BLaER1 treated with 17β-estradiol and CSF1 and Interleukin-3, amounts not matched to agents 10 nM and 100 nM (cell line): ENCODE results near the gene GABRB1.

Experiments
- H3K27ac ChIP-seq, 11 experiments: shearing (Covaris generic); formaldehyde crosslinking; 2 replicates each; pipeline ENCODE4 v1.8.1; 2022
- H3K27me3 ChIP-seq, 11 experiments: shearing (Covaris generic); formaldehyde crosslinking; 2 replicates each; pipeline ENCODE4 v1.8.1; 2022
- H3K36me3 ChIP-seq, 11 experiments: shearing (Covaris generic); formaldehyde crosslinking; 2 replicates each; pipeline ENCODE4 v1.8.1; 2022
- H3K4me1 ChIP-seq, 10 experiments: shearing (Covaris generic); formaldehyde crosslinking; 2 replicates each; pipeline ENCODE4 v1.8.1; 2022
- H3K4me2 ChIP-seq, 11 experiments: shearing (Covaris generic); formaldehyde crosslinking; 2 replicates each; pipeline ENCODE4 v1.8.1; 2022
- H3K4me3 ChIP-seq, 10 experiments: shearing (Covaris generic); formaldehyde crosslinking; 2 replicates each; pipeline ENCODE4 v1.8.1; 2022
- H3K9ac ChIP-seq, 11 experiments: shearing (Covaris generic); formaldehyde crosslinking; 2 replicates each; pipeline ENCODE4 v1.8.1; 2022
- H3K9me3 ChIP-seq, 11 experiments: shearing (Covaris generic); formaldehyde crosslinking; replicated peaks in 1 of 11; 2 replicates each; pipeline ENCODE4 v1.8.1; 2022
- H4K20me1 ChIP-seq, 11 experiments: shearing (Covaris generic); formaldehyde crosslinking; 2 replicates each; pipeline ENCODE4 v1.8.1; 2022
- Cebpa-rat ChIP-seq, 11 experiments: shearing (Covaris generic); IDR thresholded peaks; 2 replicates each; pipeline ENCODE4 v1.8.1; 2022

Gene GABRB1

DNA sequence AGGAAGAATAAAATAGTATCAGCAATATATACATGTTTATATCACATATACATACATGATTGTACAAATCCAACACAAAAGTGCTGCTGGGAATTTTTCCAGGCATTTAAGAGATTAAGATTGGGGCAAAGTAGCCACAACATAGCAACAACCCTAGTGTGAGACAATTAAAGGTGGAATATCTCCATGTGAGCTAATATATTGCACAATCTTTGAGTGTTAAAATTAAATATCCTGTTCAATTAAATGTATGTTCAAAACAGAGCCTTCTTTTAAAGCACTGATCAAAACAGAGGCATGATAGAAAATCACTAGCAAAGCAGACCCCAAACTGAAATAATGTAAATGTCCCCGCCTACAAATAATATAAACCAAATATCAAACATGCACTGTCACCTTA is 97.6 kb downstream of the GABRB1 start:
- Histone ChIP-seq H4K20me1 (no peaks in the 10 kb centered on the region), H3K27me3 (no peaks in the 10 kb centered on the region), H3K9ac (no peak overlapping the region)

GRCh38 chr4:47135210-47135609 is 103.8 kb downstream of the GABRB1 start:
- Histone ChIP-seq H4K20me1 (no peaks in the 10 kb centered on the region), H3K27me3 (no peaks in the 10 kb centered on the region), H3K4me2 (no peak overlapping the region), H3K36me3 (no peaks in the 10 kb centered on the region), H3K4me1 (peaks cover 0 to 7% (median 0%) of the 10 kb centered on the region in 10 experiments; a peak in 1 of 20 replicates), H3K9me3 (peaks cover 4 to 14% (median 11%) of the 10 kb centered on the region in 11 experiments; a peak in 15 of 22 replicates), H3K4me3 (no peak overlapping the region), H3K9ac (no peak overlapping the region), H3K27ac (no peak overlapping the region)
- TF ChIP-seq Cebpa-rat (IDR thresholded peaks at IDR 0.05), result no peak

More for the DNA sequence above, 97.6 kb downstream of the GABRB1 start:
- H3K4me3 ChIP-seq, result no peak overlapping the region
- H3K4me2 ChIP-seq, result no peak overlapping the region
- peaks cover 0 to 7% (median 0%) of the 10 kb centered on the region in 10 experiments; a peak in 1 of 20 replicates for H3K4me1 ChIP-seq
- H3K9me3 ChIP-seq, result peaks cover 5 to 21% (median 15%) of the 10 kb centered on the region in 11 experiments; a peak in 15 of 22 replicates
- H3K27ac ChIP-seq, result no peak overlapping the region
- no peak for TF ChIP-seq Cebpa-rat (IDR thresholded peaks at IDR 0.05)
- no peaks in the 10 kb centered on the region for H3K36me3 ChIP-seq

DNA sequence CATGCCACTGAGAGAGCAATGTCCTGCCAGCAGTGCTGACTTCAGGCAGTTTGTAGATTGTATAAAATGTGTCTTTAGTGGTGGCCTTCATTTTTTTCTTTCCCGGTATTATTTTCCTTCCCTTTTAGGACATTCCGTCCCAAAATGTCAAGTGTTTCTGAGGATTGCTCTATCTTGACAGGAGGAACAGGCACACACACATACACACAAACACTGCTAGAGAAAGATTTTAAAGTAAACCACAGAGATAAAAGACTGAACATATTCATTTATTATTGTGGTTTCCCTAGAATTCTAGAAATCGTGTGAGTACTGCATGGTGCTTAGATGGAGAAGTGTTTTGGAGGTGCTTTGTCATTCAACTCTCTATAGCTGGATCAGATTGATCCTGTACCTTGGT is 111.9 kb downstream of the GABRB1 start:
- no peaks in the 10 kb centered on the region for H3K9me3 ChIP-seq

DNA sequence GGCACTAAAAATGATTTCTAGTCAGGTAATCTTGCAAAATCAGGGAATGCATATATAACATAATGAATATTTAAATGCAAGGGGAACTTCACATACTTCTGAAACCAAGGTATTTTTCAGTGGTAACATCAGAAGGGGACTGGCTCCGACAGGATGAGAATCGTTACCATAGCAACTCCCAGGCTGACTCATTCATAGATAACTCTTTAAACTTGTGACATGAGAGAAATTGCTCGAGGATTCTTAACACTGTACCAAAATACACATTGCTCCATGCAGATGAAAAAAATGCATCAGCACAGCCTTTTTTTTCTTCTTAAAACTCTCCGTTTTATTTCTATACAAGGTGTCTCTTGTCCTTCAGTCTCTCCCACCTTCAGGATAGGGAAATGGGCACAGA is 114.3 kb downstream of the GABRB1 start:
- no peaks in the 10 kb centered on the region for H3K4me1 ChIP-seq
- no peaks in the 10 kb centered on the region for H3K36me3 ChIP-seq
- H4K20me1 ChIP-seq, result no peaks in the 10 kb centered on the region
- H3K9ac ChIP-seq, result no peak overlapping the region
- no peak for TF ChIP-seq Cebpa-rat (IDR thresholded peaks at IDR 0.05)
- no peak overlapping the region for H3K4me2 ChIP-seq
- H3K27ac ChIP-seq, result no peak overlapping the region
- H3K4me3 ChIP-seq, result no peak overlapping the region
- H3K27me3 ChIP-seq, result no peaks in the 10 kb centered on the region
- H3K9me3 ChIP-seq, result no peaks in the 10 kb centered on the region

More for the DNA sequence above, 111.9 kb downstream of the GABRB1 start:
- Histone ChIP-seq H3K27ac (no peak overlapping the region), H4K20me1 (no peaks in the 10 kb centered on the region), H3K4me3 (no peak overlapping the region), H3K27me3 (no peaks in the 10 kb centered on the region), H3K4me1 (no peaks in the 10 kb centered on the region), H3K9ac (no peak overlapping the region), H3K36me3 (no peaks in the 10 kb centered on the region), H3K4me2 (no peak overlapping the region)
- TF ChIP-seq Cebpa-rat (IDR thresholded peaks at IDR 0.05), result no peak

DNA sequence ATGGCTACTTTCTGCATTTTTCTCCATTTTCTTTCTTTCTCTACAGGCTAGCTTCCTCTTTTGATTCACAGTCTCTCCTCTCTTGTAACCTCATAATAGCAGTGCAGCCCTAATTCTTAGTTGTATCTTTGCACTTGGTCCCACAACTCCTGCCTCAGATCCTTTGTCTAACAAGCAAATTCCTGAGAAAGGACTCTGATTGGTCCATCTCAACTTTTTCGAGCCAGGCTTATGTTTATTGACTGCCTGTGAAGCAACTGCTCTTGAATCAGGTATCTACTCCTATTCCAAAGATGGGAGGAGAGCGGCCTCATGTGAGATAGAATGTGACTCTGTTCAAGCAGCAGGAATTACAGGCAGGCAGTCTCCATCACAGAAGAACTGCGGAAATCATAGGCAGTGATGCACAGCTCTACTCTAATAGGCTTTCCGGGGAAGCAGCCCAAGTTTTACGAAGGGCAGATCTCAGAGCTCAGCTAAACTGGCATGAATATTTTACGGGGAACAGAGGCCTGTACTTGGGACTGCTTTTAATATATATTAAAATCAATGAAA is 123.5 kb downstream of the GABRB1 start:
- no peak overlapping the region; a peak in 1 of 22 replicates for H3K27ac ChIP-seq
- TF ChIP-seq Cebpa-rat (IDR thresholded peaks at IDR 0.05), result no peak
- no peak overlapping the region for H3K9ac ChIP-seq
- peak overlapping the region in 2 of 11 experiments; percentile 33 to 34; a peak in 3 of 22 replicates for H3K4me2 ChIP-seq
- H3K4me3 ChIP-seq, result no peak overlapping the region
- no peaks in the 10 kb centered on the region for H4K20me1 ChIP-seq
- peaks cover 0 to 22% (median 1%) of the 10 kb centered on the region in 10 experiments; a peak in 9 of 20 replicates for H3K4me1 ChIP-seq
- no peaks in the 10 kb centered on the region for H3K27me3 ChIP-seq
- H3K9me3 ChIP-seq, result no peaks in the 10 kb centered on the region
- no peaks in the 10 kb centered on the region for H3K36me3 ChIP-seq

DNA sequence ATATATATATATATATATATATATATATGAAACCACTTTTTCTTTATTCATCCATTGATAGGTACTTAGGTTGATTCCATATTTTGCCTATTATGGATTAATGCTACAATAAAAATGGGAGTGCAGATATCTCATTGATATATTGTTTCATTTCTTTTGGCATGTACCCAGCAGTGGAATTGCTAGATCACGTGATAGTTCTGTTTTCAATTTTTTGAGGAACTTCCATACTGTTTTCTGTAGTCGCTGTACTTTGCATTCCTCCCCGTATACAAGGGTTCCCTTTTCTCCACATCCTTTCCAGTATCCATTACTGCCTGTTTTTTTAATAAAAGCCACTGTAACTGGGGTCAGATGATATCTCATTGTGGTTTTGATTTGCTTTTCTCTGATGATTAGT is 124.6 kb downstream of the GABRB1 start:
- no peak for TF ChIP-seq Cebpa-rat (IDR thresholded peaks at IDR 0.05)
- Histone ChIP-seq H3K4me1 (peaks cover 0 to 31% (median 6%) of the 10 kb centered on the region in 10 experiments; a peak in 9 of 20 replicates), H3K27me3 (no peaks in the 10 kb centered on the region), H3K36me3 (no peaks in the 10 kb centered on the region), H4K20me1 (no peaks in the 10 kb centered on the region), H3K9me3 (no peaks in the 10 kb centered on the region), H3K27ac (peak overlapping the region in 1 of 11 experiments; percentile 44; a peak in 2 of 22 replicates), H3K4me3 (no peak overlapping the region), H3K4me2 (peak overlapping the region in 2 of 11 experiments; percentile 35 to 68; a peak in 3 of 22 replicates), H3K9ac (no peak overlapping the region)

DNA sequence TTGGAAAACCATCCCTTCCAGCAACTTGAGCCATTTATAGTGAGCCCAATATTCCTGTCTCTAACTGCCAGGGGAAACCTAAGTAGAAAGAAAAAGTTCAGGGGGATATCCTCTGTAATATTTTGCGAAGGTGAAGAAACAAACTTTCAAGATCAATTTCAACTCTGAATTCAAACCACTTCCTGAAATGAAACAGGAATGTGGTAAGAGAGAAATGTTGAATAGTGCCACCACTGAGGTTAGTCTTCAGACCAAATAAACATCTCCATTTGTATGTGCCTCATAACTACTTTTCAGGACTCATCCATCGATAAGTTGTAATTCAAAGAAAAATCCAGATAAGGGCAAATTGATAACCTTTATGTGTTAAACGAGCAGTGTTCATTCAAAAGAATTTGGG is 128.7 kb downstream of the GABRB1 start:
- Histone ChIP-seq H3K4me2 (peak overlapping the region in 6 of 11 experiments; percentile 13 to 53 (median 38); a peak in 8 of 22 replicates), H4K20me1 (no peaks in the 10 kb centered on the region), H3K27me3 (no peaks in the 10 kb centered on the region), H3K9me3 (no peaks in the 10 kb centered on the region), H3K9ac (no peak overlapping the region), H3K4me3 (no peak overlapping the region), H3K36me3 (no peaks in the 10 kb centered on the region), H3K4me1 (peaks cover 0 to 24% (median 6%) of the 10 kb centered on the region in 10 experiments; a peak in 9 of 20 replicates), H3K27ac (peak overlapping the region in 2 of 11 experiments; percentile 35 to 55; a peak in 2 of 22 replicates)
- TF ChIP-seq Cebpa-rat (IDR thresholded peaks at IDR 0.05), result no peak

- Histone ChIP-seq H3K4me3 (no peak overlapping the region), H3K4me2 (peak overlapping the region in 2 of 11 experiments; percentile 12 to 24; a peak in 3 of 22 replicates), H3K36me3 (no peaks in the 10 kb centered on the region), H3K9ac (no peak overlapping the region), H3K9me3 (peaks cover 0 to 1% (median 0%) of the 10 kb centered on the region in 11 experiments; a peak in 2 of 22 replicates), H4K20me1 (no peaks in the 10 kb centered on the region), H3K27ac (no peak overlapping the region), H3K4me1 (peaks cover 0 to 13% (median 0%) of the 10 kb centered on the region in 10 experiments; a peak in 4 of 20 replicates), H3K27me3 (no peaks in the 10 kb centered on the region)
- TF ChIP-seq Cebpa-rat (IDR thresholded peaks at IDR 0.05), result no peak
Measured at GRCh38 chr4:47167081-47168035, 136.0 kb downstream of the GABRB1 start.

GRCh38 chr4:47184083-47184482 is 152.7 kb downstream of the GABRB1 start:
- Histone ChIP-seq H3K27me3 (no peaks in the 10 kb centered on the region), H3K4me2 (no peak overlapping the region), H3K9me3 (no peaks in the 10 kb centered on the region), H4K20me1 (no peaks in the 10 kb centered on the region), H3K4me1 (peaks cover 0 to 5% (median 0%) of the 10 kb centered on the region in 10 experiments; a peak in 1 of 20 replicates), H3K36me3 (no peaks in the 10 kb centered on the region), H3K27ac (no peak overlapping the region), H3K4me3 (no peak overlapping the region), H3K9ac (no peak overlapping the region)
- no peak for TF ChIP-seq Cebpa-rat (IDR thresholded peaks at IDR 0.05)
